Measurements from ENCODE around the gene AKAIN1. TPM values are rescaled to one million over a fixed set of nuclear protein-coding genes. Genes with fewer than 3 reads are reported as not detected.

AKAIN1 gene
- total RNA-seq, 1 experiment from 2014 or later, result not detected

GRCh38 chr18:5180254-5180653, 16.8 kb downstream of the AKAIN1 start:
- no peak overlapping the region for H3K27ac ChIP-seq
- H3K36me3 ChIP-seq, result no peaks in the 10 kb centered on the region
- H3K4me3 ChIP-seq, result no peak overlapping the region
- no peaks in the 10 kb centered on the region for H3K4me1 ChIP-seq (replicated peaks)
- H3K9me3 ChIP-seq (replicated peaks), result no peaks in the 10 kb centered on the region
- H3K27me3 ChIP-seq (replicated peaks), result no peaks in the 10 kb centered on the region
- DNase-seq (ENCODE audit: low read depth in 1 of 2, low spot score in 2 of 2), result no peak

- Histone ChIP-seq H3K4me3 (no peak overlapping the region), H3K4me1 (replicated peaks) (no peaks in the 10 kb centered on the region), H3K36me3 (no peaks in the 10 kb centered on the region), H3K27me3 (replicated peaks) (no peaks in the 10 kb centered on the region), H3K27ac (no peak overlapping the region), H3K9me3 (replicated peaks) (no peaks in the 10 kb centered on the region)
- no peak for DNase-seq (ENCODE audit: low read depth in 1 of 2, low spot score in 2 of 2)
Observed at GRCh38 chr18:5178519-5178918, 18.5 kb downstream of the AKAIN1 start.

- Histone ChIP-seq H3K36me3 (no peaks in the 10 kb centered on the region), H3K27ac (no peak overlapping the region), H3K27me3 (replicated peaks) (0 out of 2 replicates have a peak, but pooled peaks cover 3% of the 10 kb centered on the region), H3K4me1 (replicated peaks) (no peaks in the 10 kb centered on the region), H3K4me3 (no peak overlapping the region), H3K9me3 (replicated peaks) (no peaks in the 10 kb centered on the region)
- DNase-seq (ENCODE audit: low read depth in 1 of 2, low spot score in 2 of 2), result no peak
Observed at GRCh38 chr18:5175378-5175777, 21.7 kb downstream of the AKAIN1 start.

- Histone ChIP-seq H3K9me3 (replicated peaks) (no peaks in the 10 kb centered on the region), H3K36me3 (no peaks in the 10 kb centered on the region), H3K4me3 (no peak overlapping the region), H3K27me3 (replicated peaks) (0 out of 2 replicates have a peak, but pooled peaks cover 3% of the 10 kb centered on the region), H3K27ac (no peak overlapping the region), H3K4me1 (replicated peaks) (no peaks in the 10 kb centered on the region)
- DNase-seq (ENCODE audit: low read depth in 1 of 2, low spot score in 2 of 2), result no peak
Observed at GRCh38 chr18:5173646-5174045, 23.4 kb downstream of the AKAIN1 start.

GRCh38 chr18:5173236-5173635, 23.8 kb downstream of the AKAIN1 start:
- no peak for DNase-seq (ENCODE audit: low read depth in 1 of 2, low spot score in 2 of 2)
- Histone ChIP-seq H3K27me3 (replicated peaks) (0 out of 2 replicates have a peak, but pooled peaks cover 3% of the 10 kb centered on the region), H3K4me3 (no peak overlapping the region), H3K27ac (no peak overlapping the region), H3K4me1 (replicated peaks) (no peaks in the 10 kb centered on the region), H3K9me3 (replicated peaks) (no peaks in the 10 kb centered on the region), H3K36me3 (no peaks in the 10 kb centered on the region)

GRCh38 chr18:5167831-5168230, 29.2 kb downstream of the AKAIN1 start:
- no peak overlapping the region for H3K27ac ChIP-seq
- H3K4me1 ChIP-seq (replicated peaks), result no peaks in the 10 kb centered on the region
- DNase-seq (ENCODE audit: low read depth in 1 of 2, low spot score in 2 of 2), result no peak
- H3K27me3 ChIP-seq (replicated peaks), result 0 out of 2 replicates have a peak, but pooled peaks cover under 1% of the 10 kb centered on the region
- no peak overlapping the region for H3K4me3 ChIP-seq
- H3K36me3 ChIP-seq, result no peaks in the 10 kb centered on the region
- H3K9me3 ChIP-seq (replicated peaks), result no peaks in the 10 kb centered on the region

- Histone ChIP-seq H3K4me3 (no peak overlapping the region), H3K36me3 (no peaks in the 10 kb centered on the region), H3K27me3 (replicated peaks) (no peaks in the 10 kb centered on the region), H3K27ac (no peak overlapping the region), H3K4me1 (replicated peaks) (no peaks in the 10 kb centered on the region), H3K9me3 (replicated peaks) (no peaks in the 10 kb centered on the region)
- no peak for DNase-seq (ENCODE audit: low read depth in 1 of 2, low spot score in 2 of 2)
Observed at GRCh38 chr18:5166606-5167280, 30.3 kb downstream of the AKAIN1 start.

- H3K4me1 ChIP-seq (replicated peaks), result no peaks in the 10 kb centered on the region
- no peak overlapping the region for H3K27ac ChIP-seq
- H3K4me3 ChIP-seq, result no peak overlapping the region
- no peaks in the 10 kb centered on the region for H3K9me3 ChIP-seq (replicated peaks)
- no peak for DNase-seq (ENCODE audit: low read depth in 1 of 2, low spot score in 2 of 2)
- H3K36me3 ChIP-seq, result no peaks in the 10 kb centered on the region
- no peaks in the 10 kb centered on the region for H3K27me3 ChIP-seq (replicated peaks)
Observed at GRCh38 chr18:5164903-5165302, 32.2 kb downstream of the AKAIN1 start.

GRCh38 chr18:5162111-5162510, 34.9 kb downstream of the AKAIN1 start:
- Histone ChIP-seq H3K36me3 (no peaks in the 10 kb centered on the region), H3K27ac (no peak overlapping the region), H3K27me3 (replicated peaks) (no peaks in the 10 kb centered on the region), H3K4me3 (no peak overlapping the region), H3K4me1 (replicated peaks) (no peaks in the 10 kb centered on the region), H3K9me3 (replicated peaks) (no peaks in the 10 kb centered on the region)
- DNase-seq (ENCODE audit: low read depth in 1 of 2, low spot score in 2 of 2), result no peak

GRCh38 chr18:5159080-5159479, 38.0 kb downstream of the AKAIN1 start:
- Histone ChIP-seq H3K9me3 (replicated peaks) (no peaks in the 10 kb centered on the region), H3K4me3 (no peak overlapping the region), H3K27ac (no peak overlapping the region), H3K4me1 (replicated peaks) (no peaks in the 10 kb centered on the region), H3K36me3 (no peaks in the 10 kb centered on the region), H3K27me3 (replicated peaks) (0 out of 2 replicates have a peak, but pooled peaks cover 3% of the 10 kb centered on the region)
- DNase-seq (ENCODE audit: low read depth in 1 of 2, low spot score in 2 of 2), result no peak

GRCh38 chr18:5158587-5158986, 38.5 kb downstream of the AKAIN1 start:
- H3K4me3 ChIP-seq, result no peak overlapping the region
- H3K27ac ChIP-seq, result no peak overlapping the region
- H3K9me3 ChIP-seq (replicated peaks), result no peaks in the 10 kb centered on the region
- 0 out of 2 replicates have a peak, but pooled peaks cover 3% of the 10 kb centered on the region for H3K27me3 ChIP-seq (replicated peaks)
- no peak for DNase-seq (ENCODE audit: low read depth in 1 of 2, low spot score in 2 of 2)
- no peaks in the 10 kb centered on the region for H3K36me3 ChIP-seq
- H3K4me1 ChIP-seq (replicated peaks), result no peaks in the 10 kb centered on the region

- Histone ChIP-seq H3K4me3 (no peak overlapping the region), H3K27ac (no peak overlapping the region), H3K27me3 (replicated peaks) (0 out of 2 replicates have a peak, but pooled peaks cover 3% of the 10 kb centered on the region), H3K9me3 (replicated peaks) (no peaks in the 10 kb centered on the region), H3K4me1 (replicated peaks) (no peaks in the 10 kb centered on the region), H3K36me3 (no peaks in the 10 kb centered on the region)
- no peak for DNase-seq (ENCODE audit: low read depth in 1 of 2, low spot score in 2 of 2)
Observed at GRCh38 chr18:5158172-5158571, 38.9 kb downstream of the AKAIN1 start.

GRCh38 chr18:5155907-5156287, 41.2 kb downstream of the AKAIN1 start:
- no peaks in the 10 kb centered on the region for H3K36me3 ChIP-seq
- H3K4me3 ChIP-seq, result no peak overlapping the region
- no peaks in the 10 kb centered on the region for H3K4me1 ChIP-seq (replicated peaks)
- DNase-seq (ENCODE audit: low read depth in 1 of 2, low spot score in 2 of 2), result peak in 1 of 2 experiments; percentile 21
- H3K27me3 ChIP-seq (replicated peaks), result 0 out of 2 replicates have a peak, but pooled peaks cover 3% of the 10 kb centered on the region
- H3K27ac ChIP-seq, result no peak overlapping the region
- no peaks in the 10 kb centered on the region for H3K9me3 ChIP-seq (replicated peaks)

GRCh38 chr18:5155218-5155906, 41.7 kb downstream of the AKAIN1 start:
- Histone ChIP-seq H3K4me3 (no peak overlapping the region), H3K36me3 (no peaks in the 10 kb centered on the region), H3K27ac (no peak overlapping the region), H3K4me1 (replicated peaks) (no peaks in the 10 kb centered on the region), H3K27me3 (replicated peaks) (0 out of 2 replicates have a peak, but pooled peaks cover 3% of the 10 kb centered on the region), H3K9me3 (replicated peaks) (no peaks in the 10 kb centered on the region)
- DNase-seq (ENCODE audit: low read depth in 1 of 2, low spot score in 2 of 2), result peak in 1 of 2 experiments; percentile 1
